Sciatic nerve (tissue), 2 donors: Measurements from ENCODE around the gene BET1. TPM values are rescaled to one million over a fixed set of nuclear protein-coding genes. Genes with fewer than 3 reads are reported as not detected.
"Not testable (repeated sequence)": the region's sequence is repeated elsewhere in the genome, so short reads cannot be mapped to it uniquely, and the experiment has no call there.

ENCODE experiments used
- ATAC-seq: fragments of 200-7000 bp; cut with Tn5 transposase; one replicate; pipeline ENCODE4 v1.9.1; 2020; ENCODE audit warnings: mild to moderate bottlenecking, moderate library complexity
- DNase-seq: peaks from one replicate; pipeline ENCODE4 v3.0.0-alpha.2; 2020; ENCODE audit warnings: low spot score
- intact Hi-C: fragments of 100-400 bp; cut with DNase I; formaldehyde crosslinking; loops from one replicate; pipeline ENCODE4 v1.14.2; 2022
- total RNA-seq: library from RNA; stranded (reverse); fragmentation: NEBNext Ultra II Directional; extraction: Animal tissue kit (Norgen Biotek cat#: 25700); gene quantifications from one replicate; pipeline ENCODE4 v1.2.1, GENCODE V29; 2021
- donor health status: DM: no; HTN: no; CAD: no.
- donor health status: DM: no; HTN: no; CAD: no.

BET1 gene
- total RNA-seq: 26.4 TPM

- intact Hi-C loops: no loop called here
- ATAC-seq: peak; percentile 100
- peak; percentile 96 for DNase-seq
Observed at GRCh38 chr7:94004024-94004951, at the start of gene BET1. Gene BET1, minus strand, starts transcription at chr7:94004355. Its CDS starts 139 bp downstream, at chr7:94004216.

DNA sequence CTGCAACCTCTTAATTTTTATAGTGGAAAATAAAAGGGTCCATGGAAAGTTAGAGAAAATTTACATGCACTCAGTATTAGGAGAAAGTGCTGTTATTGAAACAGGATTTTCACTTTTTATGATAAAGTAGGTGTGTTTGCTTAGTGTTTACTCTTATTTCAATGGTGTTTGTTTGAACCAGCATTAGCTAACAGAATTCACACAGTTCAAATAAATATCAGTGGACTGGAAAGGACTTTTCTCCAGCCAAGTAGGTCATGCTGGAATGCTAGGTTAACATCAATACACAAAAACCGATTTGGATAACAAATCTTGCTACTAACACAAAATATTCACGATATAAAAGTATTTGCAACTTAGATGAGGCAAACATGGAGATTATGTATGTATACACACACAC is 49.4 kb upstream of the BET1 start:
- DNase-seq (no peak), ATAC-seq (no peak)
- intact Hi-C loops: no loop called here

DNA sequence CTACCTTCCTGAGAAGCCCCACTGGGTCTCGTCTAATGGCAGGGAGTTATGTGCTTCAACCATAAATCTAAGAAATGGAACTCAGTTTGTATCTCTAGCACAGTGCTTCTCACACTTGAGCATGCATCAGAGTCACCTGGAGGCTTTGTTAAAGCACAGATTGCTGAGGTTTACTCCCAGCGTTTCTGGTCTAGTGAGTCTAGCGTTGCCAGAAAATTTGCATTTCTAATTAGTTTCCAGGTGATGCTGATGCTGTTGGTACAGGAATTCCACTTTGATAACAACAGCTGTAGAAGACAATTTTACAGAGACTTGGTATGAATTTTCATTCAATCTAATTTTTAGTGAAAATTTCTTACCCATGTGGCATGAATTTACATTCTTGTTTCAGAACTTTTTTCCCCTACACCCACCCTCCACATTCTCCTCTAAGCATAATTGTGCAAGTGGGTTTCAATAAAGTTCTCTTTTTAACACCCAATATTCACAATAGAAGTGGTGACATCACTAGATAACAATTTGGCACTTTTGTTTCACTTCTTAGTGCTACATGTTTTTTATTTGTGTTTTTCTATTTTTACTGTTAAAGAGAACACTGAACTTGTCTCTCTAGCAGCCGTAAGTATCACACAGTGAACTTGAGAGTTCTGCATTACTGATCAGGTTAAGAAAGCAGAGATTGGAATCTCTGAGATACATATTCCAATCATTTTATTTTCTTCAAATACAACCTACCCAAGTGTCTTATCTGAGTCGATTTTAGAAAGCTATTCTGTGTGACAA is 48.4 kb upstream of the BET1 start:
- intact Hi-C loops: no loop called here
- no peak for DNase-seq
- no peak for ATAC-seq

GRCh38 chr7:94050046-94050445 is 45.9 kb upstream of the BET1 start:
- ATAC-seq: peak; percentile 57
- intact Hi-C loops: no loop called here
- no peak for DNase-seq

GRCh38 chr7:94049615-94050014 is 45.5 kb upstream of the BET1 start:
- no peak for ATAC-seq
- DNase-seq: no peak
- intact Hi-C loops: no loop called here

GRCh38 chr7:94048755-94049154 is 44.6 kb upstream of the BET1 start:
- no peak for DNase-seq
- no peak for ATAC-seq
- intact Hi-C loops: no loop called here

DNA sequence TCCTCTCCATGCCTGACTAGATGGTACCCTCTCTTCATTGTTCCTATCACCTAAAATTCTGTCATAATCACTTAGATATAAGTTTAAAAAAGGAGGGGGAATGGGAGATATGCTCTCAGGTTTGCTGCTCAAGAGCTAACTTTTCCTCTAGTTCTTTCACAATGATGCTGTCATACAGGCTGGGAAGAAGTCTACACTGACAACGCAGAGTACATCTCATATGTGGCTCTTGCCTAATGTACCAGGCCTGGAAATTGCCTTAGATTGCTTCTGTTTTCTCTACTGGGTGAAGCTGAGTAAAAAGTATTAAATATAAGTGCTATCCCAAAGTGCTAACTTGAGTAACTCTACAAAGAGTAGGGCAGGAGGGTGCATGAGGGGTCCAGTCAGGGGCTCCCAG is 43.8 kb upstream of the BET1 start:
- ATAC-seq (no peak), DNase-seq (no peak)
- intact Hi-C loops: no loop called here

GRCh38 chr7:94045581-94045980 is 41.4 kb upstream of the BET1 start:
- intact Hi-C loops: no loop called here
- no peak for DNase-seq
- no peak for ATAC-seq

- intact Hi-C loops: no loop called here
- no peak for ATAC-seq
- DNase-seq: no peak
Observed at GRCh38 chr7:94044806-94045205, 40.7 kb upstream of the BET1 start.

- DNase-seq: no peak
- ATAC-seq: no peak
- intact Hi-C loops: no loop called here
Observed at GRCh38 chr7:94043299-94043698, 39.1 kb upstream of the BET1 start.

GRCh38 chr7:94042381-94042780 is 38.2 kb upstream of the BET1 start:
- intact Hi-C loops: no loop called here
- no peak for DNase-seq
- no peak for ATAC-seq

DNA sequence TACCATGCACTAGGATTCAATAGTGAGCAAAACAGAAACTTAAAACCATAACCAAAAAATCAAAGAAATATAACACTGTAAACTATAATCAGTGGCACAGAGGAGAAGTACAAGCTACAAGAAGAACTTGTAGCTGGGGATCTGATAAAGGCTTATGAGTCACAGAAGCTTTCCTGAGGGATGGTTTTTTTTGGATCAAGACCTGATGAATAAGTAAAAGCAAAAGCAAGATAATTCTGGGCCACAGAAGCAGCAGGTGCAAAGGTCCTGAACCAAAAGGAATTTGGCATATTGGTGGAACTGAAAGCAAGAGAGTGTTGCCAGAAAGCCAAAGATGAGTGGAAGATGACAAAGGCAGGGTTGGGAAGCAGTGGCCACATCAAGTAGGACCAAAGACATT is 37.4 kb upstream of the BET1 start:
- intact Hi-C loops: no loop called here
- no peak for DNase-seq
- ATAC-seq: no peak

GRCh38 chr7:94040254-94040653 is 36.1 kb upstream of the BET1 start:
- DNase-seq (no peak), ATAC-seq (no peak)
- intact Hi-C loops: no loop called here

- DNase-seq (no peak), ATAC-seq (no peak)
- intact Hi-C loops: no loop called here
Observed at GRCh38 chr7:94039368-94040035, 35.3 kb upstream of the BET1 start.

GRCh38 chr7:94031865-94032264 is 27.7 kb upstream of the BET1 start:
- intact Hi-C loops: no loop called here
- ATAC-seq (no peak), DNase-seq (no peak)

DNA sequence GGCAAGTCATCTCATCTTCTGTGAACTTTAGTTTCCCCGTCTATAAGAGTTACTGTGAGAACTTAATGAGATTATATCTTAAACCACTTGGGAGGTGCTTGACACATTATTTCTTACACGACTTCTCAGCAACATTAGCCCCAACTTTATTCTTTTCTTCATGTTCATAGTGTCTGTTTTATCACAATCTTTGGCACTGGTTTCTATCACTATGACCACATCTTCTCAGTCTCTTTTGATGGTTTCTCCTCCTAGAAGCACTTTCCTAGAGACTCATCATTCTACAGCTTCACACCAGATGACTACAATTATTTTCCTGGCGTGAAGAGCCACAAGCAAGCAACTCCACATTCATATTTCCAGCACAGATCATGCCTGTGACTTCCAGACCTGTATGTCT is 26.5 kb upstream of the BET1 start:
- ATAC-seq: no peak
- no peak for DNase-seq
- intact Hi-C loops: no loop called here

GRCh38 chr7:94029976-94030375 is 25.8 kb upstream of the BET1 start:
- DNase-seq (no peak), ATAC-seq (no peak)
- intact Hi-C loops: no loop called here

DNA sequence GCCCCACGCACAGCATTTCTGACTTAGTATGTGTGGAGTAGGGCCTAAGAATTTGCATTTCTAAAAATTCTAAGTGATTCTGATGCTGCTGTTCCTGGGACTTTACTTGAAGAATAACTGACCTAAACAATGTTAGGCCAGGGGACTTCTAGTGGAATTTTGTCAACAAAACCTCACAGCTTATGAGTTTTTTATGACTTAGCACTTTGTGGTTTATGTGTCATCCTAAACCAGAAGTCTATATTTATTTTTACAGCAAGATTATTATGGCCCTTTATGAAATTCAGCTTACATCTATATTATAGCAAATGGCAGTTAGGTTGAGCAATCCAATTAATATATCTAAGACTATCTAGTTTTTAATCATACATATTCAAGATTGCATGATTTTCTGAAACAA is 24.6 kb upstream of the BET1 start:
- ATAC-seq: no peak
- intact Hi-C loops: no loop called here
- DNase-seq: no peak

- intact Hi-C loops, DNase-seq, ATAC-seq: not testable (repeated sequence)
Observed at GRCh38 chr7:94026619-94027018, 22.5 kb upstream of the BET1 start.

GRCh38 chr7:94022550-94022949 is 18.4 kb upstream of the BET1 start:
- DNase-seq (no peak), ATAC-seq (no peak)
- intact Hi-C loops: no loop called here
